ENCODE data around the gene CABLES1.

The CABLES1 gene

GRCh38 chr18:23170137-23170536 lies 34.9 kb downstream of the CABLES1 start:
- no peak for DNase-seq

- no peak for DNase-seq
These were observed 36.4 kb downstream of the CABLES1 start for GRCh38 chr18:23171581-23172156.

GRCh38 chr18:23172591-23173380 lies 37.5 kb downstream of the CABLES1 start:
- no peak for DNase-seq

- DNase-seq = no peak
These were observed 38.6 kb downstream of the CABLES1 start for GRCh38 chr18:23173912-23174311.

DNA sequence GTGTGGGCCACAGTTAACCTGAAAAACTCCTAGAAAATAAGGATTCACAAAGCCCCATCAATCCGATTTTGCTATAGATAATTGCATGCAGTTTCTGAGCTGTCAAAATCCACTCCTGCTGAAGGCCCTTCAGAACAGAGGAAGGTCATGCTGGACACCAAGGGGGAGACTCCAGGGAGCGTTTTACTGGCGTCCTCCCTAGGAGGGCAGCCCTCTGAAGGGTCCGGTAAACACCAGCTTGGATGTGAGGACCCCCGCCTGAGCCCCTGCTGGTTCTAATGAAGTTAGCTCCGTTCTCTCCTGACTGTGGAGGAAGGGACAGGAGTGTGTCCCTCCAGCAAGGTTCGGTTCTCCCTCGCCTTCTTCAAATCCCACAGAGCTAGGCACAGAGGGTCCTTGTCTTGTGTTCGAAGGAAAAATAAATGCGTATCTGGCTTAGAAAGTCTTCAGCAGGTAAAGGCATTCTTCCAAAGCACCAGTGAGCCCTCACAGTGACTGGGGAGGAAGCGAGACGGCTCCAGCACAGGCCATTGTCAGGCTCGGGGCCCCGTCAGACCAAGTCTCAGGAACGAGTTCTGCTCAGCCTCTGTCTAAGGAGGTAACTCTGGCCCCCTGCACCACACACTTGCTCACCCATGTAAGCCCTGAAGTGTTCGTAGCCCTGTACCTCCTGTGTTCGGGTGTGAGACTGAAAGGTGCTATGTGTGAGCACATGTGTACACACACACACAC lies 41.6 kb downstream of the CABLES1 start:
- DNase-seq = no peak

DNA sequence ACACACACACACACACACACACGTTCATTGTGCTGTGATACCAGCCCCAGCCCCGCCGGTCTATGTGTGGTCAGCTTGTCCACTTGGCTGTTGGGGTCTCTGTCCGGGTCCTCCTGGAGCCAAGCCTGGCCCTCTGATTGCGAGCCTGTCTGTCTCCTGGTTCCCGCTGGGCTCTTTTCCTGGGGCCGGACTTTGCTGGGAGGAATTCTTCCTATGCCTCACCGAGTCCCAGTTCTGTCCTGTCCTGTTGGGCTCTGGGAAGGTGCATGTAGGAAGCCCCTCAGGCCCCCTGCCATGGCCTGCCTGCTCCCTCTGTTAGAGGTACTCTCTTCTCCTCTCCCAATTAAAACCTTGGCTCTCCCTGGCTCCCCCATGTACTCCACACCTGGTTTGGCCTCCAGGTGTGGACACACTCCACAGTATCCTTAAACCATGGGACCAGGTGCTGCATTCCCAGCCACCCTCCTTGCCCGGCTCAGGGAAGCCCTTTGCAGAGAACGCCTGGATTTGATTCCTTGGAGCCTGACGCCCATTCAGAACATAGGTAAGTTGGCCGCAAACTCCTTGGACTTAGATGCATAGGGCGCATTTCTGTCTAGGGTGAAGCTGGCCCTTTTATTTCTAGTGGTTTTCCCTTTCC lies 42.3 kb downstream of the CABLES1 start:
- no peak for DNase-seq

DNA sequence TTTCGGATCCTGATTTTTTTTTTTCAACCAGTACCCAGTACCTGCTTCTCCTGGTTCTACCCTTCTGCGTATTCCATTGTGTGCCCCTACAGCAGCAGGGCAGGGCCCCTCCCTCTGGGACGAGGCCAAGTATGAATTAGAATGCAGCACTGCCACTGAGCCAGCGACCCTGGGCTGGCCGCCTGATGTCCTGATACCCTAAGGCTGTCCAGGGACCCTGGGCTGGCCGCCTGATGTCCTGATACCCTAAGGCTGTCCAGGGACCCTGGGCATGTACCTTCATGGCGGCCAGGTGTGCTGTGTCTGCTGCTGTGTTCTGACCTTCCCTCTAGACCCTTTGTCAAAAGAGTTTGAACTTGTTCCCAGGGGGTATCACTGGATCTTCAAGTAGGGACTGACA lies 42.9 kb downstream of the CABLES1 start:
- DNase-seq = no peak

- DNase-seq = no peak
These were observed 43.4 kb downstream of the CABLES1 start for GRCh38 chr18:23178661-23179081.

DNA sequence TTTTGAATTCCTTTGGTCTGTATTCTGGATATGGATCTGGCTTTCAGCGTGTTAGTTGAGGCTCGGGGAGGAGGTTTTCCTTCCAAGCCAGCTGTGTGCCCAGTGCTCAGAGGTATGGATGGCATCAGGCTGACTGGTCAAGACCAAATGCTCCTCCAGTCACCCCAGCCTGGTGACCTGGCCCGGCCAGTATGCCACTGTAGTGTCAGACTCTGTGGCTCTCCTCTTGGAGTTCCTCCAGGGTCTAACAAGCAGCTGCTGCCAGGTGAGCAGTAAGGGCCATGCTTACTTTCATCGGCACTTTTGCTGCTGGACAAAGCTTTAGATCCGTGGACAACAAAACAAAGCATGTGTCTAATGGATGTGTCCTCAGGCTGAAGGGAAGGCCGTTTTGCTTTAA lies 44.1 kb downstream of the CABLES1 start:
- no peak for DNase-seq

GRCh38 chr18:23181547-23181946 lies 46.3 kb downstream of the CABLES1 start:
- no peak for DNase-seq

DNA sequence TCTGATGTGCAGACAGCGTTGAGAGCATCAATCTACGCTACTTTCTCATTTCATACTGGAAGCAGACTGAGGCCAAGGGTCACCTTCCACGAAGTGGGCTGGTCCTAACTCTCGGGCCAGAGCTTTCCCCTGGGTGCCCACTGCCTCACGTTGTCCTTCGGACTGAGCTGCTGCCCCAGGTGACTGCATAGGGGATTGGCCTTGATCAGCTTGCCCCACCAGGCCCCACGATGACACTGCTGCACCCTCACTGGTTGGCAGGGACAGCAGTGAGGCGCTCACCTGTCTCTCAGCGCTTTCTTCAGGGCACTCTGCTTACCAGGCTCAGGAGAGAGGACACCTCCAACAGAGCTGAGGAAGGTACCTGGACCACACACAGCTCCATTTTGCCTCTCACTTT lies 47.3 kb downstream of the CABLES1 start:
- no peak for DNase-seq

DNA sequence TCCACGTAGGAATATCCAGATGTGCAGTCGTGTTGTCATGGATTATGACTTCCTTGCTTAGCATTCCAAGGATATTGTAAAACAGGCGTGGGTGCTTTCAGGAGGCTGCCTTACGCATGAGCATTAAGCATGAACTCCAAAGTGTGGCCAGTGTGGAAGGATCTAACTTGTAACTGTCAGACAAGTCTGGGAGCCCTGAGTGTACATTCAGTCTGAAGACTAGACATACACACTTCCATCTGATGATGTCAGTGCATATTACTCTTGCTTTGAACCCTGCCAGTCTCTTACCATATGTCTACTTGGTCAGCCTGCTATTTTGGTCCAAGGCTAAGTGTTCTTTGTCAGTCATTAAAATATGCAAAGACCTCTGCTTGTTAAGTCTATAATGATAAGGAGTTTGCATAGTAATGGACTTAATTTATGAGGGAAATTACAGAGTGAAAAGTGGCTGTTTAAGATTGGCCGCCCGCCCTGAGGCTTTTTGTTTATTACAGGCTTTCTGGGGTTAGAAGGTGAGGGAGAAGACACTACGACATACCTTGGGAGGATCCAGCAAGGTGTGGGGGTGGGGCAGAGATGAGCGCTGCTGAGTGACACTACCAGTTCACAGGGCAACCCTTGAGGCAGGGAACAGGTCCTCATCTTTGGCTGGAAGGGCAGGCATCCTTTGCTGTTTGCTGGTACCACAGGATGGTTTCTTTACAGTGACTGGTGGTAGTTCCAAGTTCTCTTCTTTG lies 48.3 kb downstream of the CABLES1 start:
- DNase-seq = no peak

- no peak for DNase-seq
These were observed 51.5 kb downstream of the CABLES1 start for GRCh38 chr18:23186781-23187180.

- no peak for DNase-seq
These were observed 52.9 kb downstream of the CABLES1 start for GRCh38 chr18:23188068-23188760.

GRCh38 chr18:23189099-23189498 lies 53.8 kb downstream of the CABLES1 start:
- no peak for DNase-seq

DNA sequence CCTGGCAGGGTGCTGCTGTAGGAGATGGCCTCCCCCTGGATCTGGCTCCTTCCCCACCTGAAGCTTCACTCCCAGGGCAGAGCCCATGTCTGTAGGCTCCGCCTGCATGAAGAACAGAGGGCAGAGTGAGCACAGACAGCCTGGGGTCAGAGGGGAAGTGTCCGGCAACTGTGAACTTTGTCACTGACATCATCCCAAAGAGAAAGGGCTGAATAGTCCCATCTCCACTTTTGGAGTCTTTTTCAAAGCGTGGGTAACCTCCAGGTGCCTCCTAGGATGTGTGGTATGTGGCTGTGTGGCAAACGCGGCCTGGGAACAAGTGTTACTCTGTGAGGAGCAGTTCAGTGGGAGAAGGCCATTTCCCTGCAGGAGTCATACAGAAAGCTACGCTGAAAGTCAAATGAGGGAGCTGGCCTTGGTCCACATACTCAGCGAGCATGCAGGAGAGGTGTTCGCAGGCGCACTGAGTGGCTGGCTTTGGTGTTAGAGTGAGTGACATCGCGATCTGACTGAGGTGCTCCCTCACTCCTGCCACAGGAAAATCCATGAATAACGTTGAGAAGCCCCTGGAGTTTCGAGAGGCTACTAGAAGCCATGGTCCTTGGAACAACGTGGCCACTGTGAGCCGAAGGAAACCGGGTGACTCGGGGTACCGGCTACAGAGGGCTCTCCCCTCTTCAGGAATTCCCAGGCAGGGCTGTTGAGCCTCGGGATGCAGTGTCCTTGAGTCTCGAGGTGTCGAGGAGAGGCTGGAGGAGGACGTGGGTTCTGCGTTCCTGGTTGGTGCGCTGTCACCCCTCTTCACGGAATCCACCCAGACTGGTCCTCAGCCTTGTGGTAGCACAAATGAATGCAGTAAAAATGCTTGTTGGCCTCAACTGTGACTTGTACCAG lies 54.7 kb downstream of the CABLES1 start:
- no peak for DNase-seq

DNA sequence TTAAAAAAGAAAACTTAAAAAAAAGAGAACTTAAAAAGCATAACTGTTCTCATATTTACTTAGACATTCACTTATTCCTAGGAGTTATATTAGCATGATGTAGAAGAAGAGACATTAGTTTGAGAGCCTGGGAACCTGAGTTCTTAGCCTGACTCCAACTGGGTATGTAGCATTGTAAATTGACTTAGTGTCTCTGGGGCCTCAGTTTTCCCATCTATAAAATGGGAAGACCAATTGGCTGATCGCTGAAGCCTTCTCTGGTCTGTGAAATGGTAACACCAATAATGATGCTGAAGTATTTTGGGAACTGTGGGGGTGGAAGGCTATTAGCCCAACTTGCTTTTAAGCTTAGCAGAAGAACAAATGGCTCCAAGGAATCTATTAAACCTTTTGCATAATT lies 55.9 kb downstream of the CABLES1 start:
- no peak for DNase-seq

GRCh38 chr18:23193742-23194141 lies 58.5 kb downstream of the CABLES1 start:
- DNase-seq = no peak

GRCh38 chr18:23194155-23194996 lies 59.1 kb downstream of the CABLES1 start:
- DNase-seq = no peak

Data from NCI-H2081 (cell line).